ENCODE results near the gene CD48.

- TF ChIP-seq CTCF (conservative IDR thresholded peaks at IDR 0.05; ENCODE audit: low read length): no peak
- no peak for TF ChIP-seq EZH2phosphoT487 (IDR thresholded peaks at IDR 0.05; ENCODE audit: borderline replicate concordance)
Observed at GRCh38 chr1:160680399-160680798, 31.2 kb downstream of the CD48 start.
